Measurements from ENCODE around the gene C9orf72.

GRCh38 chr9:27540502-27540901 lies 32.8 kb downstream of the C9orf72 start:
- TF ChIP-seq CTCF (conservative IDR thresholded peaks at IDR 0.05; ENCODE audit: low read depth, low read length) (no peak), EZH2 (IDR thresholded peaks at IDR 0.05; ENCODE audit: borderline replicate concordance, low read depth, low read length, poor library complexity, severe bottlenecking) (no peak)

Measured in A673 (cell line).